Measurements from ENCODE around the gene NEMP2.
"Not testable (repeated sequence)": the region's sequence is repeated elsewhere in the genome, so short reads cannot be mapped to it uniquely, and the experiment has no call there.

Gene NEMP2

DNA sequence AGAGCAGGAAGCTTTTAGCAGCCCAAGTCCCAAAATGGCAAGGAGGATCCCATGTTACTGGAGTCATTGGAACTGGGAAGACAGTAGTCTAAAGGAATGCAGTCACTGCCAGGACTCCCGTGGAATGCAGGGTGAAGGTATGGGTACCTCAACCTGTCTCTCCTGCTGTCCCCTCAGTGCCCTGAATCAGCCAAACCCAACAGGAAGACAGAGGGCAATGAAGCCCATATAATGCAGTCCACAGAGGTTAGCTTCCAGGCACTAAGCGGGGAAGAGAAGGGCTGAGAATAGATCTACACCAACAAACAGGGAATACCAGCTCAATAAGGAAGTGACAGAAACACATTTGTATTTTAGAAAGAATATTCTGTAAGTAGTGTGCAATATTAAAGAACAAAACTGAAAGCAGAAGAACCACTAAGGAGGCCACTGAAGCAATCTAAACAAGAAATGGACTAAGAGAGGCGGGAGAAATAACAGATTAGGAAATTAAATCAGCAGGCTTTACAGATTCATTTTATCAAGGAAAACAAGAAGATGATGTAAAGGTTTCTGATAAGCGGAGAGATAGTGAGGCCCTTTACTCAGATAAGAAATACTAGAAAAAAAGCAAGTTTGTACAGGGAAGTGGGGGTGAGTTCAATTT lies 8.3 kb downstream of the NEMP2 start:
- no peak for DNase-seq (ENCODE audit: low spot score)

GRCh38 chr2:190524928-190525327 lies 9.6 kb downstream of the NEMP2 start:
- DNase-seq (ENCODE audit: low spot score) = no peak

- no peak for DNase-seq (ENCODE audit: low spot score)
Measured at GRCh38 chr2:190519975-190520767, 14.4 kb downstream of the NEMP2 start.

- no peak for DNase-seq (ENCODE audit: low spot score)
Measured at GRCh38 chr2:190517468-190517867, 17.1 kb downstream of the NEMP2 start.

DNA sequence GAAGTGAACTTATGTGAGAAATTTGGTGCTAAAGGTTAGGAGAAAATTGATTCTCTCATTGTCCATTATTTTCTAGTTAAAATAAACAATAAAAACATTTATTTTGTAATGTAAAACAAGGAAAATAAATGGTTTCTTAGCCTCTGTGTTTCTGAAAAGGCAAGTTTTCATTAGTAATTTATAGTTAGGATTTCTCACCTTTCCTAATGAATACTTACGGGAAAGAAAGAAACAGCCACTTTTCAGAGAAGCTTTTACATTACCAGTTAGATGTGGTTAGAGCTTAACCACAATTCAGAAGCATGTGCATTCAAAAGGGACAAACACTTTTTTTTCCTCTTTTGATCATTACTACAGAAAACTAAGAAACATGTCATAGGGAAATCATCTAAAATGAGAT lies 18.8 kb downstream of the NEMP2 start:
- no peak for DNase-seq (ENCODE audit: low spot score)

DNA sequence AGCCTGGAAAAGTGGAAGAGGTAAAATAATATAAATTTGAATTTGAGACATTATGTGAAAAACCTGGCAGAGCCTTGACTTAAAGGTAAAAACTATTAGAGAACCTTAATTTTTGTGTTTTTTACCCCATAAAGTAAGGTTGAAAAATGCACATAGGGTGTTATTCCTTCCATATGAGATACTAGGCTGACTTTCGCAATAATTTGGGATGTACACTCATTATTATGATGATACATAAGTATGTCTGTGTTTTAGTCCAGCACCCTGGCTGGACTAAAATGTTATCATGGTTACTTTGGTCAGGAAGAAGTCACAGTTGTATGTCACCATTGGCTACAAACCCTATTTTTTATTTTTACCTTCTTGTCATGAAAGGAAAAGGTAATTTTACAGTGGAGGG lies 19.8 kb downstream of the NEMP2 start:
- DNase-seq (ENCODE audit: low spot score) = no peak

- no peak for DNase-seq (ENCODE audit: low spot score)
Measured at GRCh38 chr2:190513877-190514276, 20.6 kb downstream of the NEMP2 start.

DNA sequence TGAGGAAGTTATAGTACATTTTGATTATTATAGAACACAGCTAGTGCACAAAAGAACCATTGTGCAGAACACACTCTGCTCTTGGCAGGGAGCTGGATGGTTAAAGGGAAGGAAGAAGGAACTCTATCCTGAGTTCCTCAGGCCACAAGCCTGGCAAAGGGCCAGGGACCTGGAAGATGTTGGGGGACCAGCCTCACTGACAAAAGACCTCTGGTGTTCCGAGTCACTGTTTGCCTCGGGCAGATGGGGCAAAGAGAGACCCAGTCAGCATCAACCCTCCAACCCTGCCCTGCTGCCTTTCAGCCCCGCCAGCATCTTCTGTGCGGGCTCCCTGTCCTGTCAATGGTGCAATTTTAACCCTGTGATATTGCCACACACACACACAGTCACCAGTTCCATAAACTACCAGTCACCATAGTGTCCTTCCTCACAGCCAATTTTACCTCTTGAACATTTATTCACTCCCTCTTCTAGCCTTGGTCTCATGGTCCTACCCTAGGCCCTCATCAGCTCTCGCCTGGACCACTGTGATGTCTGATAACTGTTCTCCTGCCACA lies 21.9 kb downstream of the NEMP2 start:
- DNase-seq (ENCODE audit: low spot score) = no peak

GRCh38 chr2:190511104-190511503 lies 23.4 kb downstream of the NEMP2 start:
- DNase-seq (ENCODE audit: low spot score) = peak; percentile 26

GRCh38 chr2:190509895-190510294 lies 24.6 kb downstream of the NEMP2 start:
- not testable (repeated sequence) for DNase-seq (ENCODE audit: low spot score)

- DNase-seq (ENCODE audit: low spot score) = no peak
Measured at GRCh38 chr2:190507135-190507534, 27.4 kb downstream of the NEMP2 start.

- DNase-seq (ENCODE audit: low spot score) = no peak
Measured at GRCh38 chr2:190506666-190507065, 27.9 kb downstream of the NEMP2 start.

GRCh38 chr2:190505696-190506095 lies 28.8 kb downstream of the NEMP2 start:
- DNase-seq (ENCODE audit: low spot score) = no peak

DNA sequence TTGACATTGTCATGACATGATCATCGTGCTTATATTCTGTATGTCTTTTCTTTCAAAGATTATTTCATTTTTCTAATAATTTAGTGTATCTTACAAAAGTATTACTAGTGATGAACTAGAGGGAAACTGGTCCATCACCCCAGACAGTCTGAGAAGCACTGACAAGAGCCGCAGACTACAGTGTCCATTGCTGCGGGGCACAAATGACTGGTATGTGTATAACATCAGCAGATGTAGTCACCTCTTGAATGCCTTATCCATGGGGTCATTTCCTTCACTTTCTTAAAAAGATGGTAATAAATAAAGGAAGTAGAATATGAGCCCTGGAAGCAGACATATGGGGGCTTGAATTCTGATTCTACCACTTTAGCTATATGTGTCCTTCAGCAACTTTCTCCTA lies 29.6 kb downstream of the NEMP2 start:
- DNase-seq (ENCODE audit: low spot score) = no peak

GRCh38 chr2:190503088-190503487 lies 31.4 kb downstream of the NEMP2 start:
- DNase-seq (ENCODE audit: low spot score) = no peak

GRCh38 chr2:190501702-190502407 lies 32.7 kb downstream of the NEMP2 start:
- no peak for DNase-seq (ENCODE audit: low spot score)

GRCh38 chr2:190501231-190501630 lies 33.3 kb downstream of the NEMP2 start:
- DNase-seq (ENCODE audit: low spot score) = no peak

- DNase-seq (ENCODE audit: low spot score) = no peak
Measured at GRCh38 chr2:190500054-190500502, 34.4 kb downstream of the NEMP2 start.

DNA sequence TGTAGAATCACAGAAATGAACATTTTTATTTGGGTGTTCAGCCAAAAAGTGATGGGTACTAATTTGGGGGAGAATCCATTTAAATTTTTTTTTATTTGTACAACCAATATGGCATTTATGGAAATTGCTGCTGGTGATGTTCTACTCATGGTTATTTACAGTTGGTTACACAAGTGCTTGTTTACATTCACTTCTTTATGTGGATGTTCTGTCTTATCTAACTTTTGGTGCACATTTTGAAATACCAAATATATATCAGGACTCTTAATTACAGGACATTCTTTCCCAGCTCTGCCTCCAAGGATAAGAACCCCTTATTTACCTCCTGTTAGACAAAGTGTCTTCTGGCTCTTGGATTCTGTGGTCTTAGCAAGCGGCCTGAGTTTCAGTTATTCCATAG lies 35.2 kb downstream of the NEMP2 start:
- no peak for DNase-seq (ENCODE audit: low spot score)

GRCh38 chr2:190497428-190497827 lies 37.1 kb downstream of the NEMP2 start:
- DNase-seq (ENCODE audit: low spot score) = no peak

GRCh38 chr2:190494600-190495227 lies 39.8 kb downstream of the NEMP2 start:
- DNase-seq (ENCODE audit: low spot score) = not testable (repeated sequence)

- DNase-seq (ENCODE audit: low spot score) = no peak
Measured at GRCh38 chr2:190493095-190493494, 41.4 kb downstream of the NEMP2 start.

All from NAMALWA (cell line).